Dedifferentiated amniotic fluid mesenchymal stem cell (primary cell): ENCODE results near the gene RNF212B.
"Not testable (repeated sequence)": the region's sequence is repeated elsewhere in the genome, so short reads cannot be mapped to it uniquely, and the experiment has no call there.

ENCODE experiments used
- DNase-seq: peaks from one replicate; pipeline ENCODE4 v3.0.0-alpha.2; 2016; ENCODE audit errors: extremely low spot score

Gene RNF212B

GRCh38 chr14:23243066-23243465 is 5.3 kb downstream of the RNF212B start:
- DNase-seq, result no peak

GRCh38 chr14:23245282-23245681 is 7.5 kb downstream of the RNF212B start:
- no peak for DNase-seq

GRCh38 chr14:23248601-23249000 is 10.9 kb downstream of the RNF212B start:
- no peak for DNase-seq

- no peak for DNase-seq
Observed at GRCh38 chr14:23249824-23250223, 12.1 kb downstream of the RNF212B start.

GRCh38 chr14:23252006-23252405 is 14.3 kb downstream of the RNF212B start:
- no peak for DNase-seq

- no peak for DNase-seq
Observed at GRCh38 chr14:23252420-23253333, 14.9 kb downstream of the RNF212B start.

GRCh38 chr14:23258256-23258655 is 20.5 kb downstream of the RNF212B start:
- DNase-seq, result no peak

- no peak for DNase-seq
Observed at GRCh38 chr14:23259426-23259825, 21.7 kb downstream of the RNF212B start.

GRCh38 chr14:23260849-23261248 is 23.1 kb downstream of the RNF212B start:
- DNase-seq, result not testable (repeated sequence)

- DNase-seq, result no peak
Observed at GRCh38 chr14:23269193-23269592, 31.5 kb downstream of the RNF212B start.

- no peak for DNase-seq
Observed at GRCh38 chr14:23275412-23275811, 37.7 kb downstream of the RNF212B start.

GRCh38 chr14:23277189-23277588 is 39.5 kb downstream of the RNF212B start:
- DNase-seq, result no peak

- not testable (repeated sequence) for DNase-seq
Observed at GRCh38 chr14:23277928-23278327, 40.2 kb downstream of the RNF212B start.

- no peak for DNase-seq
Observed at GRCh38 chr14:23281247-23281646, 43.5 kb downstream of the RNF212B start.

- peak; percentile 23 for DNase-seq
Observed at GRCh38 chr14:23284654-23285529, 47.2 kb downstream of the RNF212B start.

GRCh38 chr14:23285530-23286019 is 47.8 kb downstream of the RNF212B start:
- DNase-seq, result no peak

GRCh38 chr14:23286020-23286901 is 48.5 kb downstream of the RNF212B start, which contains the start of gene HOMEZ:
TSS of gene HOMEZ (minus strand) at chr14:23286132. CDS start at chr14:23285952, 180 bp downstream.
- peak; percentile 97 for DNase-seq

- DNase-seq, result no peak
Observed at GRCh38 chr14:23286902-23287479, 49.3 kb downstream of the RNF212B start.

- DNase-seq, result peak; percentile 41
Observed at GRCh38 chr14:23294734-23295561, 57.2 kb downstream of the RNF212B start.
